ENCODE data around the gene INF2.
A peak's percentile ranks its signal among the peaks of the same experiment; 100 is the strongest.

INF2 gene

DNA sequence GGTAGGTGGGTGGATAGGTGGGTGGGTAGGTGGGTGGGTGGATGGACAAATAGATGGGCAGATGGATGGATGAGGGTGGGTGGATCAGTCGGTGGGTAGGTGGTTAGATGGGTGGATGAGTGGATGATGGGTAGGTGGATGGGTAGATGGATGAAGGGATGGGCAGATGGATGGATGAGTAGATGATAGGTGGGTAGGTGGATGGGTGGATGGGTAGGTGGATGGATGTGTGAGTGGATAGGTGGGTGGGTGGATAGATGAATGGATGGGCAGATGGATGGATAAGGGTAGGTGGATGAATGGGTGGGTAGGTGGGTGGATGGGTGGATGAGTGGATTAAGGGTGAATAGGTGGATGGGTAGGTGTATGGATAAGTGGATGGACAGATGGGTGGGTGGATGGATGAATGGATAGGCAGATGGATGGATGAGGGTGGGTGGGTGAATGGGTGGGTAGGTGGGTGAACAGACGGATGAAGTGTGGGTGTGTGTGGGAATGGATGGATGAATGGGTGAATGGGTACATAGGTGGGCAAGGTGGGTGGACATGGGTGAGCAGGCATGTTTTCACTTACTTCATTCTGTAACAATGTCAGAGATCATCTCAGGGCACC, 3.3 kb upstream of the INF2 start:
- no peak overlapping the region for H3K27ac Mint-ChIP-seq
- H3K9me3 Mint-ChIP-seq, result no peaks in the 10 kb centered on the region
- intact Hi-C loops (cut with micrococcal nuclease), result no loop called here
- H3K4me3 Mint-ChIP-seq, result no peak overlapping the region
- H3K27me3 Mint-ChIP-seq, result peaks cover 19% of the 10 kb centered on the region
- peaks cover 11% of the 10 kb centered on the region for H3K36me3 Mint-ChIP-seq (ENCODE audit: low read depth)
- H3K4me1 Mint-ChIP-seq (ENCODE audit: low read depth), result peaks cover 69% of the 10 kb centered on the region

- H3K9me3 Mint-ChIP-seq, result no peaks in the 10 kb centered on the region
- H3K36me3 Mint-ChIP-seq (ENCODE audit: low read depth), result peaks cover 19% of the 10 kb centered on the region
- intact Hi-C loops (cut with micrococcal nuclease), result no loop called here
- peaks cover 19% of the 10 kb centered on the region for H3K27me3 Mint-ChIP-seq
- peak overlapping the region; percentile 79 for H3K27ac Mint-ChIP-seq
- peaks cover 69% of the 10 kb centered on the region for H3K4me1 Mint-ChIP-seq (ENCODE audit: low read depth)
- H3K4me3 Mint-ChIP-seq, result no peak overlapping the region
Measured at GRCh38 chr14:104686624-104687517, 2.5 kb upstream of the INF2 start.

DNA sequence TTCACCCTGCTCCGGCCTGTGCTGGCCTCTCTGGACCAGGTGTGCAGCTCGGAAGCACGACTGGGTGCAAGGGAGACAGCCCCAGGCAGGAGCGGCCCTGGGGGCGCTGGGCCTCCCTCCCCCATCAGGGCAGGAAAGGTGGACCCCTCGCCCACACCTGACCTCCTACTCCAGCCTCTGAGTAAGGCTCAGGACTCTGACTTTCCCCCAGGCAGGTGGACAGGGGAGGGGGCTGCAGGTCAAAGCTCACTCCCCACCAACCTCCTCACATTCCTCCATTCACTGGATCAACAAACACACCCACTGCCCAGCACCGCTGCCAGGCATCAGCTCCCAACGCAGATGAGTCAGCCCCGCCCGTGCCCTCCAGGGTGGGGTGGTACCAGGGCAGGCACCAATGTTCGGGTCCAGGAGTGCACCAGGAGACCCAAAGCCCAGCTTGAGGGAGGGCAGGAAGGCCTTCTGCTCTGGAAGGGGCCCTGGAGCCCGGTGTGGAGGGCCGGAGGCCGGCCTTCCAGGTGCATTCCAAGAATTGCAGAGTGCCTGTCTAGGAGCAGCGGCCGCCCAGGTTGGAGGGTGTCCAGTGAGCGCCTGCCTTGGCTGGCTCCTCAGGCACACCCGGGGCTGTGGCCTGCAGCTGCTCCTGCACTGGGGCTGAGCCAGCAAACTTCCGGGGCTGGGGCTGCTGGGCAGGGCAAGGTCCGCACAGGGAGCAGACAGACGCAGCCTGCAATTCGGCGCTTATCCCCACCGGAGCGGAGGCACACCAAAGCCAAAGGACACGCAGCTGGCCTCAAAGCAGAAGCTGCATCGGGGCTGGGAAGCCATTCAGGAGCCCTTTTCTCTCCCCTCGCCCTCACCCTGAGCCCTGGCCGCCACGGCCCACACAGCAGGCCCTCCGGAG, 1.6 kb upstream of the INF2 start:
- intact Hi-C loops (cut with micrococcal nuclease), result no loop called here
- H3K4me3 Mint-ChIP-seq, result peak overlapping the region; percentile 75
- peak overlapping the region; percentile 79 for H3K27ac Mint-ChIP-seq
- peaks cover 19% of the 10 kb centered on the region for H3K27me3 Mint-ChIP-seq
- peaks cover 74% of the 10 kb centered on the region for H3K4me1 Mint-ChIP-seq (ENCODE audit: low read depth)
- peaks cover 29% of the 10 kb centered on the region for H3K36me3 Mint-ChIP-seq (ENCODE audit: low read depth)
- H3K9me3 Mint-ChIP-seq, result no peaks in the 10 kb centered on the region

GRCh38 chr14:104688505-104689108, 811 bp upstream of the INF2 start:
- intact Hi-C loops (cut with micrococcal nuclease), result loop anchor here (1.0 kb wide), 1 partner anchor 38 kb away; no protein-coding TSS in a partner anchor
- Mint-ChIP-seq H3K9me3 (no peaks in the 10 kb centered on the region), H3K27me3 (peaks cover 19% of the 10 kb centered on the region), H3K36me3 (ENCODE audit: low read depth) (peaks cover 35% of the 10 kb centered on the region), H3K4me3 (peak overlapping the region; percentile 75), H3K4me1 (ENCODE audit: low read depth) (peaks cover 82% of the 10 kb centered on the region), H3K27ac (peak overlapping the region; percentile 79)

GRCh38 chr14:104689881-104690711, 678 bp downstream of the INF2 start:
- H3K27ac Mint-ChIP-seq, result peak overlapping the region; percentile 84
- peaks cover 85% of the 10 kb centered on the region for H3K4me1 Mint-ChIP-seq (ENCODE audit: low read depth)
- intact Hi-C loops (cut with micrococcal nuclease), result loop anchor here (1.0 kb wide), 1 partner anchor 40 kb away; no protein-coding TSS in a partner anchor
- no peaks in the 10 kb centered on the region for H3K9me3 Mint-ChIP-seq
- peaks cover 48% of the 10 kb centered on the region for H3K36me3 Mint-ChIP-seq (ENCODE audit: low read depth)
- H3K4me3 Mint-ChIP-seq, result peak overlapping the region; percentile 86
- H3K27me3 Mint-ChIP-seq, result peaks cover 18% of the 10 kb centered on the region

DNA sequence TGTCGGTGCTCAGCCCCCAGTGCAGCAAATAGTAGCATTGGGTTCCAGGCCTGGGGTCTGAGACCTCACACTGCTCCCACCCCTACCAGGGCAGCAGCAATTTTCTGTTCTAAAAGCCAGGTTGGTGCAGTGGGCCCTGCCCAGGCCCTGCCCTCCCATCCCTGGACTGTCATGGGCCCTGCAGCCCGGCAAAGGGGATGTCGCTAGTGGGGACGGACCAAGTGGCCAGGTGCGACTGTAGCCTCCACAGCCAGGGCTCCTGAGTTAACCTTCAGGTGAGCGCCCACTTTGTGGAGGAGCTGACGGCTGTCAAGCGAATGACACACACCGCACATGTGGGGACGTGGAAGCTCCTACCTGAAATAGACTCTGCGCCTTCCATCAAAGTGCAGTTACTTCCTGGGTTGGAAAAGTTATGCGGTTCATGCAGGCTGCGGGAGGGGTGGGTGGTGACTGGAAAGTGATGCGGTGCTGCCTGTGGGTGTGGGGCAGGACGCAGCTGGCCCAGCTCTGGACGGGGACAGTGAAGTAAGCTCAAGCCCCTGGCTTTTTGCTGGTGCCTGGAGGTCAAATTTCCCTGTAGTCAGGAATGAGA, 1.5 kb downstream of the INF2 start:
- Mint-ChIP-seq H3K9me3 (no peaks in the 10 kb centered on the region), H3K27ac (peak overlapping the region; percentile 84), H3K4me3 (peak overlapping the region; percentile 86), H3K27me3 (peaks cover 16% of the 10 kb centered on the region), H3K36me3 (ENCODE audit: low read depth) (peaks cover 55% of the 10 kb centered on the region), H3K4me1 (ENCODE audit: low read depth) (peaks cover 85% of the 10 kb centered on the region)
- intact Hi-C loops (cut with micrococcal nuclease), result no loop called here

- Mint-ChIP-seq H3K4me1 (ENCODE audit: low read depth) (peaks cover 87% of the 10 kb centered on the region), H3K4me3 (peak overlapping the region; percentile 86), H3K27ac (no peak overlapping the region), H3K9me3 (no peaks in the 10 kb centered on the region), H3K27me3 (peaks cover 16% of the 10 kb centered on the region), H3K36me3 (ENCODE audit: low read depth) (peaks cover 63% of the 10 kb centered on the region)
- intact Hi-C loops (cut with micrococcal nuclease), result no loop called here
Measured at GRCh38 chr14:104691546-104692260, 2.3 kb downstream of the INF2 start.

- peaks cover 82% of the 10 kb centered on the region for H3K4me1 Mint-ChIP-seq (ENCODE audit: low read depth)
- no peaks in the 10 kb centered on the region for H3K9me3 Mint-ChIP-seq
- H3K27me3 Mint-ChIP-seq, result peaks cover 12% of the 10 kb centered on the region
- no peak overlapping the region for H3K27ac Mint-ChIP-seq
- peak overlapping the region; percentile 39 for H3K4me3 Mint-ChIP-seq
- intact Hi-C loops (cut with micrococcal nuclease), result no loop called here
- H3K36me3 Mint-ChIP-seq (ENCODE audit: low read depth), result peaks cover 70% of the 10 kb centered on the region
Measured at GRCh38 chr14:104692261-104692938, 3.0 kb downstream of the INF2 start.

DNA sequence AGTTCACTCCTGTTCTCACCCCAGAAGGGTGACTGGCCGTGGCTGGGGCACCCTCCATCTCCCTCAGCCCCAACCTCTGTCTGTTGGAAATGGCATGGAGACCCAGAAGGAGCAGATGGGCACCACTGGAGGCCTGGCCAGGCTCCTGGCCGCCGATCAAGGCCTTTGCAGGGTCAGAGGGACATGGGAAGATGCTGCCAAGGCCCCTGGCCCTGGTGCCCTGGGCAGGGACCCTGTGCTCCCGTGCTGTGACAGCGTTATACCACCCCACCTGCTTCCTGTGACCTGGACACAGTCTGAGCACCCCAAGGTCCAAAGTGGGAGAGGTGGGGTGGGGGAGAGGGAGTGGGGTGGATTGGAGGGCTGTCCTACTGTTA, 3.5 kb downstream of the INF2 start:
- Mint-ChIP-seq H3K27ac (no peak overlapping the region), H3K27me3 (peaks cover 7% of the 10 kb centered on the region), H3K4me3 (peak overlapping the region; percentile 39), H3K9me3 (no peaks in the 10 kb centered on the region), H3K4me1 (ENCODE audit: low read depth) (peaks cover 82% of the 10 kb centered on the region), H3K36me3 (ENCODE audit: low read depth) (peaks cover 75% of the 10 kb centered on the region)
- intact Hi-C loops (cut with micrococcal nuclease), result no loop called here

DNA sequence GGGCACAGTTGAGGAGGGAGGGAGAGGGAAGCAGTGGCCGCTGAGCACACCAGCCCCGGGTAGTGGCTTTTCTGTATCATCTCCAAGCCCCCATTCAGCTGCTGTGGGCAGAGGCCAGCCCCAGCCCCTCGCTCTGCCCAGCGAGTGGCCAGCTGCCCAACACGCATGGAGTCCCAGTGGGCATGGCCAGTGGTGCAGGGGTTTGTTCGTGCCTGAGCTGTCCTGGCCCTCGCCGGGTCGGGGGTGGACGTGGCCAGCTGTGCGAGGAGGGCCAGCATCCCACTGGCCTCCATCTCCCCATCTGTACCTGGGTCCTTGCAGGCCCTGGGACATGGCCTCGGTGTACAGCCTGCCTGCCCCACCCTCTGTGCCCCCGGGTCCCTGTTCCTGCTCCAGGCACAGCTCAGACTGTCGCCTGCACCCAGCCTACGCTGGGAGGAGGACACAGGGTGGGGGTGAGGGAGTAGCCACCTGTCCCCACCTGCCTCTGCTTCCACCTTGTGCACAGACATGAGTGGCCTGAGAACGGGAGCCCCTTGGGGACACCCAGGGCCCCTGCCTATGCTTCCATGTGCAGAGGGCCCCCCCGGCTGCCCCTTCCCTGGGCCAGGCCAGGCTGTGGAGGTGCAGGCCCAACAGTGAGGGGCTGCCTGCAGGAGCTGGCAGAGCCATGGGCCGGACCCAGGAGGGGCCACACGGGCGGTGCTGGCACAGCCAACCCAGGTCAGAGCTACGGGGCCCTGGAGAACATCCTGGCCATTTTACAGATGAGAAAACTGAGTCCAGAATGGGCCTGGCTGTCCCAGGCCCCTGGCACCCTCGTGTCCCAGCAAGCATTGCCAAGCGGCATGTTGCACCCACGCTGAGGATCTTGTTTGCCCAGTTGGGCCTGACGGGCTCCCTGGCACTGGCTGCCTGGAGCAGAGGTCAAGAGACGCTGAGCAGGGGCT, 4.3 kb downstream of the INF2 start:
- Mint-ChIP-seq H3K4me3 (peak overlapping the region; percentile 50), H3K4me1 (ENCODE audit: low read depth) (peaks cover 78% of the 10 kb centered on the region), H3K27me3 (peaks cover under 1% of the 10 kb centered on the region), H3K9me3 (no peaks in the 10 kb centered on the region), H3K27ac (peak overlapping the region; percentile 65), H3K36me3 (ENCODE audit: low read depth) (peaks cover 83% of the 10 kb centered on the region)
- intact Hi-C loops (cut with micrococcal nuclease), result no loop called here

GRCh38 chr14:104694475-104694950, 5.1 kb downstream of the INF2 start:
- Mint-ChIP-seq H3K4me1 (ENCODE audit: low read depth) (peaks cover 82% of the 10 kb centered on the region), H3K36me3 (ENCODE audit: low read depth) (peaks cover 91% of the 10 kb centered on the region), H3K9me3 (no peaks in the 10 kb centered on the region), H3K27ac (peak overlapping the region; percentile 65), H3K27me3 (no peaks in the 10 kb centered on the region), H3K4me3 (peak overlapping the region; percentile 50)
- intact Hi-C loops (cut with micrococcal nuclease), result no loop called here
